DOHH2 (cell line): ENCODE data around the gene DUSP2.

Source experiments
- H3F3A ChIP-seq: fragments of 200-600 bp; sonication (generic), shearing (Covaris generic); 2 replicates; pipeline ENCODE4 v1.6.0; 2016; ENCODE audit warnings: antibody characterized with exemption, mild to moderate bottlenecking; ENCODE audit not compliant: control insufficient read depth, insufficient read depth
- H3K27ac ChIP-seq: fragments of 200-600 bp; sonication (generic); 2 replicates; pipeline ENCODE4 v1.5.1; 2014; ENCODE audit warnings: low read depth, mild to moderate bottlenecking, low read length, moderate library complexity
- H3K27me3 ChIP-seq: fragments of 200-600 bp; sonication (generic); 2 replicates; pipeline ENCODE4 v1.6.1; 2014; ENCODE audit warnings: mild to moderate bottlenecking, low read length, mixed read lengths; ENCODE audit not compliant: control insufficient read depth
- H3K36me3 ChIP-seq: fragments of 200-600 bp; sonication (generic); 2 replicates; pipeline ENCODE4 v1.6.1; 2014; ENCODE audit warnings: mild to moderate bottlenecking, low read length, moderate library complexity, mixed read lengths; ENCODE audit not compliant: control insufficient read depth
- H3K4me1 ChIP-seq: fragments of 200-600 bp; sonication (generic); 2 replicates; pipeline ENCODE4 v1.6.1; 2014; ENCODE audit warnings: mild to moderate bottlenecking, low read length, mixed read lengths; ENCODE audit not compliant: control insufficient read depth
- H3K4me2 ChIP-seq: fragments of 200-600 bp; sonication (generic); 2 replicates; pipeline ENCODE4 v1.6.0; 2014; ENCODE audit warnings: mild to moderate bottlenecking, low read length, moderate library complexity
- H3K4me3 ChIP-seq: fragments of 200-600 bp; sonication (generic); 2 replicates; pipeline ENCODE4 v1.5.1; 2014; ENCODE audit warnings: mild to moderate bottlenecking, low read length, mixed read lengths
- H3K79me2 ChIP-seq: fragments of 200-600 bp; sonication (generic); 2 replicates; pipeline ENCODE4 v1.6.1; 2014; ENCODE audit warnings: mild to moderate bottlenecking, low read length, mixed read lengths; ENCODE audit not compliant: control insufficient read depth
- H3K9me2 ChIP-seq: fragments of 200-600 bp; sonication (generic); replicated peaks from 2 replicates; pipeline ENCODE4 v1.6.1; 2014; ENCODE audit warnings: mild to moderate bottlenecking, low read length, mixed read lengths; ENCODE audit not compliant: control insufficient read depth
- H3K9me3 ChIP-seq: fragments of 200-600 bp; sonication (generic); 2 replicates; pipeline ENCODE4 v1.6.1; 2014; ENCODE audit warnings: antibody characterized with exemption, low read length, mixed read lengths; ENCODE audit not compliant: control insufficient read depth, insufficient read depth
- H4K20me1 ChIP-seq: fragments of 200-600 bp; sonication (generic); 2 replicates; pipeline ENCODE4 v1.6.0; 2014; ENCODE audit warnings: low read depth, mild to moderate bottlenecking, antibody characterized with exemption, low read length, moderate library complexity; ENCODE audit not compliant: control insufficient read depth, insufficient read depth
- EZH2phosphoT487 ChIP-seq: fragments of 200-600 bp; sonication (generic); IDR thresholded peaks from 2 replicates; pipeline ENCODE4 v1.6.1; 2017; ENCODE audit warnings: borderline replicate concordance, mild to moderate bottlenecking, antibody characterized with exemption, low read length, moderate library complexity, mixed read lengths
- TF ChIP-seq, protein P1 (sequence below): fragments of 200-600 bp; sonication (generic); IDR thresholded peaks from one replicate; pipeline ENCODE4 v1.5.1; 2014; ENCODE audit warnings: antibody characterized with exemption, mild to moderate bottlenecking, low read depth, low read length; ENCODE audit not compliant: poor library complexity, severe bottlenecking

Gene DUSP2

DNA sequence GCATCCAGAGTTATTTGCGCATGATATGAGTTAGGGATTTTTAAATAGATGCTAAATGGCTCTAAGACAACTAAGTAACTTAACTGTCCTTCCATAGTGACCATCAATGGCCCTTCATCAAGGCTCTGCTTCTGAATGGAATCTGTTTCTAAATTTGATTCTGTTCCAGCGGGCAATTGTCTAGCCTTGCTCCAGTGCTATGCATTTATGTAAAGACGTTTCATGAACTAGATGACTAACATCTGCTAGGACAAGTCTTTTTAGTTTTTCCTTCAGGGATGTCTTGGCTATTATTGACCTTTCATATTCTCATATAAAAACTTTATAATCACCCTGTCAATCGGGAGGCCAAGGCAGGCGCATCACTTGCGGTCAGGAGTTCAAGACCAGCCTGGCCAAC lies 16.8 kb downstream of the DUSP2 start:
- H3K4me1 ChIP-seq, result no peaks in the 10 kb centered on the region
- H3K4me2 ChIP-seq, result no peak overlapping the region
- no peak overlapping the region for H3K4me3 ChIP-seq
- no peak overlapping the region for H3K27ac ChIP-seq
- H4K20me1 ChIP-seq, result no peaks in the 10 kb centered on the region
- no peaks in the 10 kb centered on the region for H3F3A ChIP-seq
- no peaks in the 10 kb centered on the region for H3K9me2 ChIP-seq
- no peaks in the 10 kb centered on the region for H3K9me3 ChIP-seq
- no peaks in the 10 kb centered on the region for H3K79me2 ChIP-seq
- H3K36me3 ChIP-seq, result no peaks in the 10 kb centered on the region
- H3K27me3 ChIP-seq, result no peaks in the 10 kb centered on the region; the same call in 1 of the 2 replicates
- TF ChIP-seq, protein P1, sequence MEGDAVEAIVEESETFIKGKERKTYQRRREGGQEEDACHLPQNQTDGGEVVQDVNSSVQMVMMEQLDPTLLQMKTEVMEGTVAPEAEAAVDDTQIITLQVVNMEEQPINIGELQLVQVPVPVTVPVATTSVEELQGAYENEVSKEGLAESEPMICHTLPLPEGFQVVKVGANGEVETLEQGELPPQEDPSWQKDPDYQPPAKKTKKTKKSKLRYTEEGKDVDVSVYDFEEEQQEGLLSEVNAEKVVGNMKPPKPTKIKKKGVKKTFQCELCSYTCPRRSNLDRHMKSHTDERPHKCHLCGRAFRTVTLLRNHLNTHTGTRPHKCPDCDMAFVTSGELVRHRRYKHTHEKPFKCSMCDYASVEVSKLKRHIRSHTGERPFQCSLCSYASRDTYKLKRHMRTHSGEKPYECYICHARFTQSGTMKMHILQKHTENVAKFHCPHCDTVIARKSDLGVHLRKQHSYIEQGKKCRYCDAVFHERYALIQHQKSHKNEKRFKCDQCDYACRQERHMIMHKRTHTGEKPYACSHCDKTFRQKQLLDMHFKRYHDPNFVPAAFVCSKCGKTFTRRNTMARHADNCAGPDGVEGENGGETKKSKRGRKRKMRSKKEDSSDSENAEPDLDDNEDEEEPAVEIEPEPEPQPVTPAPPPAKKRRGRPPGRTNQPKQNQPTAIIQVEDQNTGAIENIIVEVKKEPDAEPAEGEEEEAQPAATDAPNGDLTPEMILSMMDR, result no peak
- TF ChIP-seq EZH2phosphoT487, result no peak

DNA sequence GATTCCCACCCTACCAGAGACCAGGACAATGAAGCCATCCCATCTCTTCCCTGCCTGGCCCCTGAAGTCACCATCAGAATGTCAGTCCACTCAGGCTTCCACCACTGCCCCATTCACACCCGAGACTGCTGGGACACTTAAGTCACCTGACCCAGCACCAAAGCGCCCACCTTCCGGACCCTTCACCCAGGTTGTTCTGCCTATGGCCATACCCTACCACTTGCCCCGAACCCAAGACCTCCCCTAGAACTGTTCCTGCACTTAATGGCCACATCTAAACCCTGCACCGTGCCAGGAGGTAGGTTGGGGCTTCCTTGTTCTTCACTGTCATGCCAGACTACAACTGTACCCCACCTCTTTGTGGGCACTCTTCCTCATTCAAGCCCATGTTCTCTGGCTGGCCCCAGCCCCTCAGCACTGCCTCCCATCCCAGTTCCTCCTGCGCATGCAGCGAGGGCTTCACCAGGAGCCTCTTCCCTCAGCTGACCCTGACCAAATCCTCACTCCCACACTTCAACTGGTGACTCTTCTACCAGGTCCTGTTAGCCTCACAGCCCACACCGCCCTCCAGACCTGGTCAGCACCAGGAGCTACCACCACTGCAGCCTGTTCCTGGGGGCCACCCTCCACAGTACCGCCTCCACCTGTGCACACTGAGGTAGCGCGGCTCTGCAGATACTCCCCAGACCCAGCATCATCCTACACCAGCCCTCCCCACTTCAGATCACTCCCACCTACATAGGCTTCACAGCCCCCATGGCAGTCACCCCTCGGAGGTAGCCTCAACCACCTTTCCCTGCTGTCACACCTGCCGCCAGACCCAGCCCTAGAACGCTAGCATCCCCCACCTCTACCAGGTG lies 20.6 kb downstream of the DUSP2 start:
- Histone ChIP-seq H3K4me2 (no peak overlapping the region), H3K4me3 (no peak overlapping the region), H3K4me1 (peaks cover 9% of the 10 kb centered on the region), H3K9me2 (no peaks in the 10 kb centered on the region), H3K9me3 (no peaks in the 10 kb centered on the region), H3K27me3 (peaks cover 21% of the 10 kb centered on the region), H3K36me3 (no peaks in the 10 kb centered on the region), H3F3A (no peaks in the 10 kb centered on the region), H4K20me1 (no peaks in the 10 kb centered on the region), H3K27ac (no peak overlapping the region), H3K79me2 (no peaks in the 10 kb centered on the region)
- TF ChIP-seq, protein P1, result no peak
- no peak for TF ChIP-seq EZH2phosphoT487

DNA sequence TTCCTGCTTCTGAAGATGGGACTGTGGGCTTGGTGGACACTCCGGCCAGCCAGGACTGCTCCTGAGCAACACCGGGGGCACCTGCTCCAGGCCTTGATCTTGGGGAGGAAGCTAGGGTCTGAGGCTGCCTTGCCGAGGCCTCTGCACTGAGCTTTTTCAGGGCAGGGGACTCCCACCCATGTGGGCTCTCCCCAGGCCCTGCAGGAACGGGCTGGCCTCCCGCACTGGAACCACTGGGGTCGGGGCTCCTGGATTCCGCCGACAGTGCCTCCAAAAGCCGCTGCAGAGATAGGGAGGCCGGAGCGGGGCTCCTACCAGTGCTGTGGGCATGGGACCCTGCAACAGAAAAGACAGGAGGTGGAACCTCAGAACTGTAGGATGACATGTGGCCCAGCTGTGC lies 21.3 kb downstream of the DUSP2 start:
- Histone ChIP-seq H3K9me3 (no peaks in the 10 kb centered on the region), H3K27me3 (peaks cover 21% of the 10 kb centered on the region), H4K20me1 (no peaks in the 10 kb centered on the region), H3K9me2 (no peaks in the 10 kb centered on the region), H3K79me2 (no peaks in the 10 kb centered on the region), H3K4me2 (no peak overlapping the region), H3K27ac (no peak overlapping the region), H3K36me3 (no peaks in the 10 kb centered on the region), H3F3A (no peaks in the 10 kb centered on the region), H3K4me1 (peaks cover 9% of the 10 kb centered on the region), H3K4me3 (no peak overlapping the region)
- TF ChIP-seq EZH2phosphoT487, result no peak
- TF ChIP-seq, protein P1, result no peak
